Activated CD8-positive, alpha-beta memory T cell treated with anti-CD3 and anti-CD28 coated beads, Interleukin-2, amount 50 U/mL, for 1 hour (primary cell): ENCODE results near the gene ADAM8.
"Not testable (repeated sequence)": the region's sequence is repeated elsewhere in the genome, so short reads cannot be mapped to it uniquely, and the experiment has no call there.

ENCODE experiments used
- DNase-seq: peaks from one replicate; pipeline ENCODE4 v3.0.0-alpha.2; 2020; ENCODE audit errors: extremely low read depth

Gene ADAM8

GRCh38 chr10:133267829-133268228 lies 8.8 kb downstream of the ADAM8 start:
- no peak for DNase-seq

- no peak for DNase-seq
Observed at GRCh38 chr10:133267293-133267692, 9.4 kb downstream of the ADAM8 start.

- no peak for DNase-seq
Observed at GRCh38 chr10:133266056-133266795, 10.4 kb downstream of the ADAM8 start.

- not testable (repeated sequence) for DNase-seq
Observed at GRCh38 chr10:133265052-133265451, 11.6 kb downstream of the ADAM8 start.

- DNase-seq = no peak
Observed at GRCh38 chr10:133264461-133264860, 12.2 kb downstream of the ADAM8 start.

- DNase-seq = no peak
Observed at GRCh38 chr10:133263674-133264073, 13.0 kb downstream of the ADAM8 start.

- DNase-seq = no peak
Observed at GRCh38 chr10:133262696-133263095, 14.0 kb downstream of the ADAM8 start.

- peak; percentile 54 for DNase-seq
Observed at GRCh38 chr10:133261726-133262325, 14.8 kb downstream of the ADAM8 start.

- peak; percentile 57 for DNase-seq
Observed at GRCh38 chr10:133260895-133261725, 15.6 kb downstream of the ADAM8 start.

- no peak for DNase-seq
Observed at GRCh38 chr10:133259602-133259989, 17.1 kb downstream of the ADAM8 start.

GRCh38 chr10:133258818-133259601 lies 17.7 kb downstream of the ADAM8 start:
- peak; percentile 83 for DNase-seq

- DNase-seq = no peak
Observed at GRCh38 chr10:133258066-133258817, 18.4 kb downstream of the ADAM8 start.

GRCh38 chr10:133257489-133258065 lies 19.1 kb downstream of the ADAM8 start:
- no peak for DNase-seq

GRCh38 chr10:133255323-133255722 lies 21.3 kb downstream of the ADAM8 start:
- DNase-seq = no peak

- DNase-seq = no peak
Observed at GRCh38 chr10:133254421-133255120, 22.1 kb downstream of the ADAM8 start.

GRCh38 chr10:133253361-133253955 lies 23.2 kb downstream of the ADAM8 start:
- DNase-seq = no peak

- no peak for DNase-seq
Observed at GRCh38 chr10:133252223-133252552, 24.5 kb downstream of the ADAM8 start.

- DNase-seq = no peak
Observed at GRCh38 chr10:133251388-133252222, 25.1 kb downstream of the ADAM8 start.
